HepG2 (cell line): Measurements from ENCODE around the gene SLC13A3. TPM values are rescaled to one million over a fixed set of nuclear protein-coding genes. Genes with fewer than 3 reads are reported as not detected.

Experiments used
- ATAC-seq: fragments of 200-7000 bp; cut with Tn5 transposase; 3 replicates; pipeline ENCODE4 v1.9.1; 2020; ENCODE audit warnings: mild to moderate bottlenecking, moderate library complexity
- BruUV-seq: library from RNA; stranded (reverse); fragments of 400-500 nt; replicated peaks from 2 replicates; lab custom pipeline; 2021; lab: Mats Ljungman, UMichigan
- CTCF ChIA-PET: fragments of 300-600 bp; formaldehyde crosslinking; extraction: SDS; loops from one replicate; lab custom pipeline; 2021; ENCODE audit warnings: low total read pairs, inconsistent platforms, low intra/inter-chr PET ratio; lab: Yijun Ruan, JAX
- POLR2A ChIA-PET: fragments of 350-600 bp; sonication (Branson Sonifier 250); formaldehyde crosslinking; loops from one replicate; lab custom pipeline; 2020; ENCODE audit warnings: antibody characterized with exemption, inconsistent platforms; lab: Yijun Ruan, JAX
- DNase-seq: peaks from one replicate; pipeline ENCODE4 v3.0.0-alpha.2; 2015; ENCODE audit warnings: low spot score
- FAIRE-seq: peaks from 3 replicates; lab custom pipeline; 2011; peaks lifted over from hg19 to GRCh38; lab: Jason Lieb, UNC
- H2AFZ ChIP-seq: one replicate; pipeline ENCODE4 v1.6.1; 2011; ENCODE audit warnings: low read length, inconsistent platforms
- H3K27ac ChIP-seq: fragments of 300-600 bp; 3 replicates; pipeline ENCODE4 v1.8.0; 2011; ENCODE audit warnings: mixed run types, mild to moderate bottlenecking, mixed read lengths, low read length, inconsistent platforms; ENCODE audit not compliant: insufficient read depth; ENCODE audit errors: extremely low read length
- H3K27me3 ChIP-seq, 2 experiments: fragments of 200-600 bp in 1 of 2; 2 replicates in 1 of 2; 3 replicates in 1 of 2; pipeline versions ENCODE4 v1.6.0 to v1.8.0; 2011; ENCODE audit warnings: low read length in 2 of 2, mild to moderate bottlenecking in 2 of 2, moderate library complexity in 2 of 2, inconsistent platforms in 1 of 2; ENCODE audit not compliant: insufficient read depth in 2 of 2, control insufficient read depth in 1 of 2
- H3K36me3 ChIP-seq, 2 experiments: fragments of 200-600 bp in 1 of 2; replicated peaks in 1 of 2; 2 replicates in 1 of 2; 3 replicates in 1 of 2; pipeline versions ENCODE4 v1.5.1 to v1.8.0; 2011; ENCODE audit warnings: low read length in 2 of 2, inconsistent platforms in 1 of 2; ENCODE audit not compliant: insufficient read depth in 2 of 2, control insufficient read depth in 1 of 2
- H3K4me1 ChIP-seq: 2 replicates; pipeline ENCODE4 v1.5.1; 2012; ENCODE audit warnings: low read length, inconsistent platforms; ENCODE audit not compliant: insufficient read depth
- H3K4me2 ChIP-seq: 2 replicates; pipeline ENCODE4 v1.6.0; 2011; ENCODE audit warnings: low read depth, low read length, inconsistent platforms
- H3K4me3 ChIP-seq, 3 experiments: fragments of 200-600 bp in 1 of 3; sonication (generic), shearing (Covaris generic) in 1 of 3; replicated peaks in 1 of 3; 2 replicates each; pipeline ENCODE4 v1.5.1; 2011 to 2016; ENCODE audit warnings: low read length in 3 of 3, inconsistent platforms in 2 of 3, low read depth in 2 of 3, mild to moderate bottlenecking in 2 of 3, control low read depth in 1 of 3, mixed read lengths in 1 of 3; ENCODE audit not compliant: insufficient read depth in 1 of 3
- H3K79me2 ChIP-seq: one replicate; pipeline ENCODE4 v1.6.1; 2011; ENCODE audit warnings: low read length, inconsistent platforms; ENCODE audit not compliant: insufficient read depth
- H3K9ac ChIP-seq: 2 replicates; pipeline ENCODE4 v1.6.0; 2011; ENCODE audit warnings: mild to moderate bottlenecking, low read depth, low read length, inconsistent platforms; ENCODE audit not compliant: insufficient read depth
- H3K9me3 ChIP-seq: 2 replicates; pipeline ENCODE4 v1.5.1; 2012; ENCODE audit warnings: mild to moderate bottlenecking, low read length
- H4K20me1 ChIP-seq: 2 replicates; pipeline ENCODE4 v1.6.0; 2011; ENCODE audit warnings: inconsistent platforms, mild to moderate bottlenecking, low read length, moderate library complexity; ENCODE audit not compliant: insufficient read depth
- CREB1 ChIP-seq, 2 experiments: fragments of 450-650 bp in 1 of 2; IDR thresholded peaks; 2 replicates each; pipeline ENCODE4 v1.6.1; 2016 to 2017; ENCODE audit warnings: control low read depth in 1 of 2, mild to moderate bottlenecking in 1 of 2, missing compliant biosample characterization in 1 of 2, missing genetic modification characterization in 1 of 2
- CTCF ChIP-seq: sonication (generic); formaldehyde crosslinking; IDR thresholded peaks from 2 replicates; pipeline ENCODE4 v1.5.0; 2020; ENCODE audit warnings: mild to moderate bottlenecking, missing genetic modification reagents, moderate library complexity
- FOXP1 ChIP-seq, 2 experiments: fragments of 450-650 bp in 1 of 2; IDR thresholded peaks; 2 replicates each; pipeline ENCODE4 v1.6.1; 2017 to 2018; ENCODE audit warnings: antibody characterized with exemption in 1 of 2
- IRF2 ChIP-seq: IDR thresholded peaks from 2 replicates; pipeline ENCODE4 v1.6.1; 2018; ENCODE audit warnings: missing genetic modification reagents, missing compliant biosample characterization
- NR2F6 ChIP-seq, 2 experiments: IDR thresholded peaks; 2 replicates each; pipeline ENCODE4 v1.6.1; 2016; ENCODE audit warnings: antibody characterized with exemption in 1 of 2, mild to moderate bottlenecking in 1 of 2
- RAD51 ChIP-seq: fragments of 450-650 bp; IDR thresholded peaks from 2 replicates; pipeline ENCODE4 v1.6.1; 2016; ENCODE audit warnings: borderline replicate concordance
- SMC3 ChIP-seq: IDR thresholded peaks from 2 replicates; pipeline ENCODE4 v1.6.1; 2011; ENCODE audit warnings: low read length, improper control_type of control experiment
- SNAI1 ChIP-seq: sonication (generic); formaldehyde crosslinking; IDR thresholded peaks from 2 replicates; pipeline ENCODE4 v1.5.0; 2020; ENCODE audit warnings: mild to moderate bottlenecking, missing genetic modification reagents, borderline replicate concordance
- ZNF724P ChIP-seq: sonication (generic); formaldehyde crosslinking; IDR thresholded peaks from 2 replicates; pipeline ENCODE4 v1.8.0; 2022; ENCODE audit warnings: missing genetic modification reagents, borderline replicate concordance
- ZNF768 ChIP-seq: sonication (generic); formaldehyde crosslinking; IDR thresholded peaks from 2 replicates; pipeline ENCODE4 v1.4.0; 2020; ENCODE audit warnings: missing genetic modification reagents
- WGBS: methylation state at CpG from one replicate; pipeline ENCODE4 v1.1.6; 2017; ENCODE audit warnings: low lambda C conversion rate; 5-methylcytosine and 5-hydroxymethylcytosine counted together
- in situ Hi-C: cut with HindIII; loops from 2 replicates; pipeline ENCODE4 v1.10.0; 2017; ENCODE audit warnings: low pct_unique_long_range_greater_than_20kb; ENCODE audit not compliant: extremely low pct_ligation_motif_present
- intact Hi-C: fragments of 100-400 bp; cut with micrococcal nuclease; formaldehyde crosslinking; loops from one replicate; pipeline ENCODE4 v1.10.0; 2022; ENCODE audit not compliant: unreplicated experiment
- polyA plus RNA-seq, 8 experiments: library from polyadenylated mRNA; depleted of rRNA in 3 of 8; stranded (reverse) in 7 of 8; unstranded in 1 of 8; fragments of >200 nt; fragmentation: Illumina TruSeq in 4 of 8; extraction: Trizol in 4 of 8; gene quantifications; 2 replicates each; pipeline versions ENCODE4 v1.2.1 to v1.2.3, GENCODE V29; 2011 to 2016; ENCODE audit warnings: low read depth in 4 of 8, missing spikeins in 1 of 8, mixed read lengths in 1 of 8; ENCODE audit not compliant: insufficient read depth in 1 of 8
- total RNA-seq, 5 experiments: library from RNA; depleted of rRNA; stranded (reverse); fragments of >200 nt; fragmentation: Illumina TruSeq; extraction: Trizol; gene quantifications; 2 replicates each; pipeline ENCODE4 v1.2.3, GENCODE V29; 2016; ENCODE audit warnings: low read depth in 1 of 5

Gene SLC13A3
- total and polyA plus RNA-seq, 2 of the 13 experiments (the other 11 are each of a cell fraction or from before 2014, with no cell fraction given) = 66.5 to 76.0 TPM

GRCh38 chr20:46581391-46581790 lies 69.9 kb downstream of the SLC13A3 start:
- H3K9me3 ChIP-seq = no peaks in the 10 kb centered on the region
- no peak for DNase-seq
- peaks cover 23 to 28% of the 10 kb centered on the region in 2 experiments for H3K36me3 ChIP-seq
- no peak overlapping the region for H3K9ac ChIP-seq
- no peak for FAIRE-seq
- POLR2A ChIA-PET = no interaction called here
- no peak overlapping the region for H3K4me2 ChIP-seq
- no peaks in the 10 kb centered on the region for H4K20me1 ChIP-seq
- 94% methylated on average over 3 of the region's 3 CpGs for WGBS
- H3K27ac ChIP-seq = no peak overlapping the region
- H3K27me3 ChIP-seq = no peaks in the 10 kb centered on the region
- peaks cover 39% of the 10 kb centered on the region for H3K4me1 ChIP-seq
- in situ Hi-C loops (no loop called here), intact Hi-C loops (no loop called here)
- TF ChIP-seq IRF2 (CRISPR knock-in tag) = no peak
- no peak for TF ChIP-seq CREB1 (IDR thresholded peaks at IDR 0.05)
- TF ChIP-seq CREB1 (CRISPR knock-in tag; IDR thresholded peaks at IDR 0.05) = no peak
- TF ChIP-seq CTCF (CRISPR knock-in tag) = 0 out of 2 replicates have a peak, but pooled peaks have one; percentile 6
- TF ChIP-seq NR2F6 (IDR thresholded peaks at IDR 0.05) = no peak
- TF ChIP-seq NR2F6 (CRISPR knock-in tag; IDR thresholded peaks at IDR 0.05) = no peak
- TF ChIP-seq ZNF724P (CRISPR knock-in tag) = no peak
- peak; percentile 15; the same call in 1 of the 2 replicates for TF ChIP-seq SMC3
- TF ChIP-seq SNAI1 = no peak
- TF ChIP-seq FOXP1 (IDR thresholded peaks at IDR 0.05) = 0 out of 2 replicates have a peak, but pooled peaks have one; percentile 16
- no peak for TF ChIP-seq FOXP1 (CRISPR knock-in tag; IDR thresholded peaks at IDR 0.05)
- no peak for TF ChIP-seq RAD51
- peak; percentile 69 for TF ChIP-seq ZNF768 (CRISPR knock-in tag)
- H2AFZ ChIP-seq = no peak overlapping the region
- H3K79me2 ChIP-seq = no peaks in the 10 kb centered on the region
- BruUV-seq = no TSS peak
- no peak for ATAC-seq
- no peak overlapping the region for H3K4me3 ChIP-seq
- CTCF ChIA-PET = interaction anchor here (1.0 to 1.2 kb wide), 2 partner anchors 100 to 118 kb away, joined by 3 to 11 read pairs; no protein-coding TSS in a partner anchor
